HUES48 (cell line): ENCODE measurements around the gene STPG1.
A peak's percentile ranks its signal among the peaks of the same experiment; 100 is the strongest.
"Not testable (repeated sequence)": the region's sequence is repeated elsewhere in the genome, so short reads cannot be mapped to it uniquely, and the experiment has no call there.

Experiments
- H3K27ac ChIP-seq: one replicate; pipeline ENCODE4 v1.7.0; 2013; ENCODE audit warnings: low read depth, low read length, inconsistent platforms
- H3K27me3 ChIP-seq: 2 replicates; pipeline ENCODE4 v1.6.1; 2013; ENCODE audit warnings: mild to moderate bottlenecking, low read length; ENCODE audit not compliant: control insufficient read depth, insufficient read depth
- H3K36me3 ChIP-seq: 2 replicates; pipeline ENCODE4 v1.6.1; 2013; ENCODE audit warnings: low read length; ENCODE audit not compliant: control insufficient read depth, insufficient read depth
- H3K4me1 ChIP-seq: 2 replicates; pipeline ENCODE4 v1.6.1; 2013; ENCODE audit warnings: mild to moderate bottlenecking, low read length; ENCODE audit not compliant: control insufficient read depth, insufficient read depth
- H3K4me3 ChIP-seq: 2 replicates; pipeline ENCODE4 v1.5.1; 2013; ENCODE audit warnings: mild to moderate bottlenecking, low read depth, low read length
- H3K9ac ChIP-seq: 2 replicates; pipeline ENCODE4 v1.6.1; 2013; ENCODE audit warnings: mild to moderate bottlenecking, low read depth, low read length, moderate library complexity
- H3K9me3 ChIP-seq: 2 replicates; pipeline ENCODE4 v1.6.1; 2013; ENCODE audit warnings: low read length; ENCODE audit not compliant: control insufficient read depth, insufficient read depth

Gene STPG1, protein sequence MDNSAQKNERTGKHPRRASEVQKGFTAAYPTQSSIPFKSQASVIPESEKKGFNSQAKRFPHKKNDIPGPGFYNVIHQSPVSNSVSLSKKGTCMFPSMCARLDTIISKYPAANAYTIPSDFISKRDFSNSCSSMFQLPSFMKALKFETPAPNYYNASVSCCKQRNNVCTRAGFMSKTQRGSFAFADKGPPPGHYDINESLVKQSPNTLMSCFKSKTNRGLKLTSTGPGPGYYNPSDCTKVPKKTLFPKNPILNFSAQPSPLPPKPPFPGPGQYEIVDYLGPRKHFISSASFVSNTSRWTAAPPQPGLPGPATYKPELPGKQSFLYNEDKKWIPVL

DNA sequence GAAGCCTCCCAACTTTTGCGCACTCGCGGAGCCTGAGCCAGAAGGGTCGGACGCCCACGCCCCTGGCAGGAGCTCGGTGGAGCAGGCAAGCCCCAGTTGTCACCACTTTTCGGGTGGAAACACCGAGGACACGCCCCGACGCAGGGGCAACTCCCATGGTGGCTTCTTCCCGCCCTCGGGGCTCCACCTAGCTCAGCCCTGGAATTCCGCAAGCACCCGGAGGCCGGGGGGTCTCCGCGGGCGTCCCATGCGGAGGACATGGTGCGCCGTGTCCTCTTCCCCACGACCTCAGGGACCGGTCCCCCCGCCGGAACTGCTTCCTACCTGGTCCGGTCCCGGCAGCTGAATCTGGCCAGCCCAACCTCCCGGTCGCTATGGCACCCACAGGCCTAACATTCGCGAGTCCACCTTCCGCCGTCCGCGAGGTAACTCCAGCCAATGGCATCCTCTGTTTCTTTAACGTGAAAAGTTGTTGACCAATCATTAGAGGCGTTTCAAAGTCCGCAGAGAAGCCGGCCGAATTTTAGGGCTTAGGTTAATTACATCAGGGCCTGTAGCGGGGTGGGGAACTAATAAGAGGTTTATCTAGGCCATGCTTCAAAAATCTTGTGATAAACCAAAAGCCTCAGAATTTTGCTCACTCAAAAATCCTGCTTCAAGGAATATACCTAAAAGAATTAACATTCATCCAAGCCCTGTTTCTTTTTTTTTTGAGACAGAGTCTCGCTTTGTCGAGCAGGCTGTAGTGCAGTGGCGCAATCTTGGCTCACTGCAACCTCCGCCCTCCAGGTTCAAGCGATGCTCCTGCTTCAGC lies at the start of gene STPG1:
STPG1 (minus strand) TSS at position 433 of the 814 bp plus-strand sequence. CDS start 12,394 bp downstream, outside the sequence.
- no peaks in the 10 kb centered on the region for H3K27me3 ChIP-seq
- H3K27ac ChIP-seq: peak within 1 kb of the TSS; percentile 17
- H3K4me3 ChIP-seq: peak within 1 kb of the TSS; percentile 96
- no peaks in the 10 kb centered on the region for H3K9me3 ChIP-seq
- no peaks in the 10 kb centered on the region for H3K36me3 ChIP-seq
- peak within 1 kb of the TSS; percentile 76 for H3K9ac ChIP-seq
- peaks cover 12% of the 10 kb centered on the region for H3K4me1 ChIP-seq

DNA sequence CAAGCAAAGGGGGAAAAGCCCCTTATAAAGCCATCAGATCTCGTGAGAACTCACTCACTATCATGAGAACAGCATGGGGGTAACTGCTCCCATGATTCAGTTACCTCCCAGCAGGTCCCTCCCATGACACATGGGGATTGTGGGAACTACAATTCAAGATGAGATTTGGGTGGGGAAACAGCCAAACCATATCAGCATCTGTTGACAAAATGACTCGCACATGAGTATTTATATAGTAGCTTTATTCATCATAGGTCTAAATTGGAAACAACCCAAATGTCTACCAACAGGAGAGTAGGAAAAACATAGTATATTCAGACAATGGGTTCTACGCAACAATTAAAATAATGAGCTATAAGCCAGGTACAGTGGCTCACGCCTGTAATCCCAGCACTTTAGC lies 48.5 kb upstream of the STPG1 start:
- not testable (repeated sequence) for H3K27me3 ChIP-seq, H3K27ac ChIP-seq, H3K36me3 ChIP-seq

DNA sequence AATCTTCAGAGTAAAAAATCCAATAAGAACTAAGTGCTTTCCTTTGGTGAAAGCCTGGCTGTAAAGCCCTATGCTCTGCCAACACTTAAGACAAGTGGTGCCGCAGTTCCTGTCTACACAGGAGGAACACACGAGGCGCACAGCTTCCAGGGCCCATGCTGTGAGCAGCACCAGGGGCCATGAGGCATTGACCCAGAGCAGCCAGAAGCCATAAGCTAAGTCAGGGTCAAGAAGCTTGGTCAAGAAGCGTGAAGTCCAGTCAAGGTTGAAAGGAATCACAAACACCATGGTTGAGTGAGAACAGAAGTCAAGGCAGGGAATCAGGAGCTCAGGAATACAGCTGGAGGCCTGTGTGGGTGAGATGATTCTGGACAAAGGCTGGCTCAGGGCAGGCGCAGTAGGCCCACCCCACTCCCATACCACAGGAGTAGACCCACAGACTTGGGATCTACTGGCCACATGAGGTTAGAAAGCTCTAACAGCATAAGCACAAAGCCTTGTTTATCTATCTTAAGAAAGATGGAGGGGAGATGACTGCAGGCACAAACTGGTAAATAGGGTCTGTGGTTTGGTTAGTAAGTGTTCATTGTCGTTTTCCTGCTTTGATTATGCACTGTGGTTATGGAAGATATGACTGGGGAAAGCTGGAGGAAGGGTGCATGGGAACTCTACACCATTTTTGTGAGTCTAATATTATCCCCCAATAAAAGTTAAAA lies 46.1 kb upstream of the STPG1 start:
- Histone ChIP-seq H3K9me3 (no peaks in the 10 kb centered on the region), H3K36me3 (no peaks in the 10 kb centered on the region), H3K27me3 (no peaks in the 10 kb centered on the region), H3K27ac (no peak overlapping the region), H3K4me3 (no peak overlapping the region), H3K4me1 (peaks cover 16% of the 10 kb centered on the region), H3K9ac (no peak overlapping the region)

More for the DNA sequence above, 48.5 kb upstream of the STPG1 start:
- H3K4me3 ChIP-seq, H3K9me3 ChIP-seq, H3K9ac ChIP-seq: not testable (repeated sequence)
- H3K4me1 ChIP-seq: peaks cover 30% of the 10 kb centered on the region

DNA sequence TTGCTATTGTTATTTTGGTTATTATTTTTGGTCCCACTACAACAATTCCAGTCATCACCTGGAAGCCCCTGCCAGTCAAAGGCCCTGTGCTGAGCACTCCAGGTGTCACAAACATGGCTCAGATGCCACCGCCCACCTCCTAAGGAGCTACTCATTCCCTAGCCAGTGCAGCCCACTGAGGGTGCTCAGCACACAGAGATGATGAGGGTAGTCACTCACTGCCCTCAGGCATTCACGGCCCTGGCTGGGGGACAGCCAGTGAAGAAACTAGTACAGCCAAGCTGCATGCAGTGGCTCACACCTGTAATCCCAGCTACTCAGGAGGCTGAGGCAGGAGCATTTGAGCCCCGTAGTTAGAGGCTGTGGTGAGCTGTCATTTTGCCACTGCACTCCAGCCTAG lies 44.3 kb upstream of the STPG1 start:
- H3K27ac ChIP-seq: no peak overlapping the region
- H3K36me3 ChIP-seq: no peaks in the 10 kb centered on the region
- H3K9ac ChIP-seq: no peak overlapping the region
- no peaks in the 10 kb centered on the region for H3K9me3 ChIP-seq
- peaks cover under 1% of the 10 kb centered on the region; the same call in 1 of the 2 replicates for H3K4me1 ChIP-seq
- no peaks in the 10 kb centered on the region for H3K27me3 ChIP-seq
- no peak overlapping the region for H3K4me3 ChIP-seq

DNA sequence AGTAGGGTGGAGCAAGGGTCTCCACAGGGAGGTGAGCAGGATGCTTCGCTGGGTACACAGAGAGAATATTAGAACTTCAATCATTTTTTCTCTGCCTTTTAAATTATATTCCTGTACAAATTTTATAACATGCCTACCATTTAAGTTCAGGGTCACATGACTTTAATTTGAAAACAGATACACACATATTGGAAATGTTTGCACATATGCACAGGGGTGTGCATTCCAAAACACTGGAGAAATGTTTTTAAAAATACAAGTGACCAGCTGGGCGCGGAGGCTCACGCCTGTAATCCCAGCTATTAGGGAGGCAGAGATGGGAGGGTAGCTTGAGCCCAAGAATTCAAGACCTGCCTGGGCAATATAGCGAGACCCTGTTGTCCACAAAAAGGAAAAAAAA lies 41.7 kb upstream of the STPG1 start:
- H3K9me3 ChIP-seq: no peaks in the 10 kb centered on the region
- no peaks in the 10 kb centered on the region for H3K4me1 ChIP-seq
- H3K9ac ChIP-seq: no peak overlapping the region
- no peak overlapping the region for H3K4me3 ChIP-seq
- H3K36me3 ChIP-seq: no peaks in the 10 kb centered on the region
- H3K27ac ChIP-seq: no peak overlapping the region
- no peaks in the 10 kb centered on the region for H3K27me3 ChIP-seq

DNA sequence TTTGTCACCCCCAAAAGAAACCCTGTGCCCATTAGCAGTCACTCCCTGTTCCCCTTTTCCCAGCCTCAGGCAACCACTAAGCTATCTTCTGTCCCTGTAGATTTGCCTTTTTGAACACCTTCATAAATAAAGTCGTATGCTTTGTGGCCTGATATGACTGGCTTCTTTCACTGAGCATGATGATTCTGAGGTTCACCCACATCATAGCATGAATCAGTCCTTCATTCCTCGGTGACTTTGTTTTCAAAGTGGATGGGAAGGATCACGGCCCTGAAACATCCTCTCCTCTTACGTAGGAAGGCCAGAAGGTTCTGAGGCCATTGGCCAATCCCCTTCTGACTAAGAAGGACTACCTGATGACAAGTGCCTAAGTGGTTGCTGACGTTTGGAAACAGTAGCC lies 41.1 kb upstream of the STPG1 start:
- Histone ChIP-seq H3K4me1 (no peaks in the 10 kb centered on the region), H3K9me3 (no peaks in the 10 kb centered on the region), H3K27ac (no peak overlapping the region), H3K9ac (no peak overlapping the region), H3K27me3 (no peaks in the 10 kb centered on the region), H3K36me3 (0 out of 2 replicates have a peak, but pooled peaks cover 3% of the 10 kb centered on the region), H3K4me3 (no peak overlapping the region)

DNA sequence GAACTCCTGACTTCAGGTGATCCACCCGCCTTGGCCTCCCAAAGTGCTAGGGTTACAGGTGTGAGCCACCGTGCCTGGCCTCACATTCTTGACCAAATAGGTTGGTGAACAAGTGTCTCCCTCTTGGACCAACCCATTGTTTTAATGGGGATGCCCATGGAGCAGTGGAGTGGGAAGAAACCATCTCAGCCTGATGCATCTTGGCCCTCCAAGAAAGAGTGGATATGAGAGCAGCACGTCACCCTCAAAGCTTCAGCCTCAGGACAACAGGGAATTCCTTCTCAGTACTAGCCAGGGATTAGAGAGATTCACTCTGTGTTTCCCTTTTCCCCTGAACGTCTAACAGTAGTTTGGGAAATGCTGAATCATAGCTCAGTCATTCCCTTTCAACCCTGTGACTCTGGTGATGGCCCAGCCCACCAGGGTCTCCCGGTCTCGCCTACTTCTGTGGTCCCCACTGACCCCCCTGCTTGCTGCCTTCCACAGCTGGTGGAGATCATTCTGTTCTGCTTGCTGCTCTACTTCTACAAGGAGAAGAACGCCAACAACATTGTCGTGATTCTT lies 39.4 kb upstream of the STPG1 start:
- H3K36me3 ChIP-seq: 0 out of 2 replicates have a peak, but pooled peaks cover 4% of the 10 kb centered on the region
- H3K27me3 ChIP-seq: no peaks in the 10 kb centered on the region
- no peak overlapping the region for H3K9ac ChIP-seq

DNA sequence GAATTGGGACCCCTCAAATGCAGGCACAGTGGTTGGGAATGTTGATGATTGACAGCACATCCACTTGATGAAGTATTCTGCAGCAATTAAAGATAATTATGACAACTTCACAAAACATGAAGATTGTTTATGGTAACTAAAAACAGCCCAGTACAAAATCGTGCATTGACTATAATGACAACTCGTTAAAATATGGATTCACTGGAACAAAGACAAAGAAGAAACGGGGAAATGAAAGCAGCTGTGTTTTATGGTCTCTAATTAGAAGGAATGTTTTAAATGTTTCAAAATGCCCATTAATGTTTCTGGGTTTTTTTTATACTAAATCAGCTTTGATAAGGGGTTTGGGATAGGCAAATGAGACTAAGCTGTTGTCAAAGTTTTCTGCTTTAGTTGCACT lies 38.2 kb upstream of the STPG1 start:
- Histone ChIP-seq H3K9me3 (no peaks in the 10 kb centered on the region), H3K27me3 (no peaks in the 10 kb centered on the region), H3K9ac (no peak overlapping the region), H3K4me3 (no peak overlapping the region), H3K36me3 (0 out of 2 replicates have a peak, but pooled peaks cover 4% of the 10 kb centered on the region), H3K27ac (no peak overlapping the region), H3K4me1 (no peaks in the 10 kb centered on the region)

More for the DNA sequence above, 39.4 kb upstream of the STPG1 start:
- no peaks in the 10 kb centered on the region for H3K4me1 ChIP-seq
- no peaks in the 10 kb centered on the region for H3K9me3 ChIP-seq
- H3K27ac ChIP-seq: no peak overlapping the region
- no peak overlapping the region for H3K4me3 ChIP-seq

DNA sequence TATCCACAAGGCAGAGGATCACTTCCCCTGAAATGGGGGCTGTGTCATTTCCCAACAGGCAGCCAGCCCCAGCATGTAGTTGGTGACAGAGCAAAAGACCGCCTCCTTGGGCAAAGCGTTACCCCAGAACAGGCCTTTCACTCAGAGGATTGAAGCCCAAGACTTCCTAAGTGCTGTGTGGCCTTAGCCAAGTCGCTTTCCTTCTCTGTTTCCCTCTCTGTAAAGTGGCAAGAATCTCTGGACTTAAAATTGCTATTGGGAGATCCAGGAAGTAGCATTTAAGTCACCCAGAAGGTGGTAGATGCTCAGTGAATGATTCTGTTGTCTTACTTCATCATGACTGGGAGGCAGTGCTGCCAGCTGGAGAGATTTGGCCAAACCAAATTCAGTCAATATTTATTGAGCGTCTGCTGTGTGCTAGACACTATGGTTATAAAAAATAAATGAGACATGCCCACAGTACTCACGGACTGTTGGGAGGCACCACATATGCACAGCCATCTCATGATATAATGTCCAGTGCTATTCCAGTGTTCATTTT lies 37.3 kb upstream of the STPG1 start:
- Histone ChIP-seq H3K36me3 (0 out of 2 replicates have a peak, but pooled peaks cover 4% of the 10 kb centered on the region), H3K9me3 (no peaks in the 10 kb centered on the region), H3K4me1 (no peaks in the 10 kb centered on the region), H3K9ac (no peak overlapping the region), H3K4me3 (no peak overlapping the region), H3K27ac (no peak overlapping the region), H3K27me3 (no peaks in the 10 kb centered on the region)

DNA sequence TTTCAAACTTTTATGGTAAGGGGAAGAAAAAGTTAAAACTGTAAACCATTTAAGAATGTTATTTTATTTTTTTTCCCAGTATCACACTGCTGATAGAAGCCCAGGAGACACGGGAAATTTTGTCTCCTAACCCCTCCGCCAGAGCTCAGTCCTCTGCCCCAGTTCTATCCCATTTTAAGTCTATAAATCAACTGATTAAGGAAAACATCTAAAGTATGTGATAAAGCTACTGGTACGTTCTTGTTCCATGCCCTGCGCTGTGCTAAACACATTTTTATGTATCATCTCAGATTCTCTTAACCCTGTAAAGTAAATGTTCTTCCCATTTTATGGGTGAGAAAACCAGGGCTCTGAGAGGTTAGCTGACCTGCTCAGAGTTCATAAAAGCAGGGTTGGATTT lies 36.7 kb upstream of the STPG1 start:
- Histone ChIP-seq H3K9me3 (no peaks in the 10 kb centered on the region), H3K27me3 (no peaks in the 10 kb centered on the region), H3K4me1 (no peaks in the 10 kb centered on the region), H3K4me3 (no peak overlapping the region), H3K27ac (no peak overlapping the region), H3K9ac (no peak overlapping the region), H3K36me3 (0 out of 2 replicates have a peak, but pooled peaks cover 4% of the 10 kb centered on the region)
